Measurements from ENCODE around the gene EMB. TPM values are rescaled to one million over a fixed set of nuclear protein-coding genes. Genes with fewer than 3 reads are reported as not detected.
"Not testable (repeated sequence)": the region's sequence is repeated elsewhere in the genome, so short reads cannot be mapped to it uniquely, and the experiment has no call there.

The EMB gene
- total and polyA plus RNA-seq, 4 donors: 3.6 to 39.1 (median 6.6) TPM

- WGBS (ENCODE audit: insufficient coverage): 86% methylated on average over 7 of the region's 7 CpGs
- Histone ChIP-seq H3K4me3 (ENCODE audit: low read depth, low read length) (no peak overlapping the region), H3K36me3 (ENCODE audit: control insufficient read depth, insufficient read depth, low read length) (no peaks in the 10 kb centered on the region), H3K27ac (ENCODE audit: low read depth, low read length) (no peak overlapping the region), H3K4me1 (ENCODE audit: control insufficient read depth, insufficient read depth, low read length) (no peaks in the 10 kb centered on the region), H3K27me3 (ENCODE audit: control insufficient read depth, insufficient read depth, low read length) (no peaks in the 10 kb centered on the region), H3K9me3 (ENCODE audit: control insufficient read depth, insufficient read depth, low read length) (no peaks in the 10 kb centered on the region)
- DNase-seq (ENCODE audit: low read depth in 4 of 6, low spot score in 6 of 6): no peak
Observed at GRCh38 chr5:50447941-50448340, 6.9 kb upstream of the EMB start.

DNA sequence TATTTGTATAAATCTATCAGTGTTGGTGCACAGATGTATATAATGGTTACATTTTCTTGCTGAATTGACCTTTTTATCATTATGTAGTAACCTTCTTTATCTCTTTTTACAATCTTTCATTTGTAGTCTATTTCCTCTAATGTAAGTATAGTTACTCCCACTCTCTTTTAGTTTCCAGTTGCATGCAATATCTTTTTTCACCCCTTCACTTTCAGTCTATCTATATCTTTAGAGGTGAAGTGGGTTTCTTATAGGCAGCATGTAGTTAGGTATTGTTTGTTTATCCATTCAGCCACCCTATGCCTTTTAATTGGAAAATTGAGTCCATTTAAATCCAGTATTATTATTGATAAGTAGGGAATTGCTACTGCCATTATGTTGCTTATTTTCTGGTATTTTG lies 6.1 kb upstream of the EMB start:
- no peak overlapping the region for H3K4me3 ChIP-seq (ENCODE audit: low read depth, low read length)
- no peaks in the 10 kb centered on the region for H3K36me3 ChIP-seq (ENCODE audit: control insufficient read depth, insufficient read depth, low read length)
- no peaks in the 10 kb centered on the region for H3K27me3 ChIP-seq (ENCODE audit: control insufficient read depth, insufficient read depth, low read length)
- no peak for DNase-seq (ENCODE audit: low read depth in 4 of 6, low spot score in 6 of 6)
- H3K4me1 ChIP-seq (ENCODE audit: control insufficient read depth, insufficient read depth, low read length): no peaks in the 10 kb centered on the region
- H3K9me3 ChIP-seq (ENCODE audit: control insufficient read depth, insufficient read depth, low read length): no peaks in the 10 kb centered on the region
- H3K27ac ChIP-seq (ENCODE audit: low read depth, low read length): no peak overlapping the region

DNA sequence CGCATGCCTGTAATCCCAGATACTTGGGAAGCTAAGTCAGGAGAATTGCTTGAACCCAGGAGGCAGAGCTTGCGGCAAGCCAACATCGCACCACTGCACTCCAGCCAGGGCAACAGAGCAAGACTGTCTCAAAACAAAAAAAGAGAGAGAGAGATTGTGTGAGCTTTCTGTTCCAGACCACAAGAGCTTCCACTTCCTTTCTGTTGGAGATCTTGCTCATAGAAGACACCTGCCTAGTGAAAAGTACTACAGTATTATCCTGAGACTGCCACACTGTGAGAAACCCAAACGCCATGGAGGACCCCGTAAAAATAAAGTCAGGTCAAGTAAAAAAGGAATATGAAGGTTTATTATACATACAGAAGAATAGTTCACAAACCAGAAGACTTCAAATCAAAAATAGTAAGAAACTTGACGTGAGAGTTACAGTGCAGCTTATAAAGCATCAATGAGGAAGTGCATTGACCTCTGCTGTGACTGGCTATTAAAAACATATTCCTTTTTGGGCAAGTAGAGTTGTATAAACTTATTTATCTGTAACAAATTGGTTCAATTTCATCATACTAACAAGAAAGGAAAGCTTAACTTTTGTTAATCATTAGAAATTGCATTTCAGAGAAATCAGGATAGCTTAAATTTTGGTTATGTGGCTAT lies 4.3 kb upstream of the EMB start:
- Histone ChIP-seq H3K4me1 (ENCODE audit: control insufficient read depth, insufficient read depth, low read length) (peaks cover 8% of the 10 kb centered on the region), H3K36me3 (ENCODE audit: control insufficient read depth, insufficient read depth, low read length) (no peaks in the 10 kb centered on the region), H3K27ac (ENCODE audit: low read depth, low read length) (no peak overlapping the region), H3K27me3 (ENCODE audit: control insufficient read depth, insufficient read depth, low read length) (peaks cover 5% of the 10 kb centered on the region), H3K9me3 (ENCODE audit: control insufficient read depth, insufficient read depth, low read length) (no peaks in the 10 kb centered on the region), H3K4me3 (ENCODE audit: low read depth, low read length) (no peak overlapping the region)
- no peak for DNase-seq (ENCODE audit: low read depth in 4 of 6, low spot score in 6 of 6)
- 100% methylated on average over 1 of the region's 6 CpGs for WGBS (ENCODE audit: insufficient coverage)

DNA sequence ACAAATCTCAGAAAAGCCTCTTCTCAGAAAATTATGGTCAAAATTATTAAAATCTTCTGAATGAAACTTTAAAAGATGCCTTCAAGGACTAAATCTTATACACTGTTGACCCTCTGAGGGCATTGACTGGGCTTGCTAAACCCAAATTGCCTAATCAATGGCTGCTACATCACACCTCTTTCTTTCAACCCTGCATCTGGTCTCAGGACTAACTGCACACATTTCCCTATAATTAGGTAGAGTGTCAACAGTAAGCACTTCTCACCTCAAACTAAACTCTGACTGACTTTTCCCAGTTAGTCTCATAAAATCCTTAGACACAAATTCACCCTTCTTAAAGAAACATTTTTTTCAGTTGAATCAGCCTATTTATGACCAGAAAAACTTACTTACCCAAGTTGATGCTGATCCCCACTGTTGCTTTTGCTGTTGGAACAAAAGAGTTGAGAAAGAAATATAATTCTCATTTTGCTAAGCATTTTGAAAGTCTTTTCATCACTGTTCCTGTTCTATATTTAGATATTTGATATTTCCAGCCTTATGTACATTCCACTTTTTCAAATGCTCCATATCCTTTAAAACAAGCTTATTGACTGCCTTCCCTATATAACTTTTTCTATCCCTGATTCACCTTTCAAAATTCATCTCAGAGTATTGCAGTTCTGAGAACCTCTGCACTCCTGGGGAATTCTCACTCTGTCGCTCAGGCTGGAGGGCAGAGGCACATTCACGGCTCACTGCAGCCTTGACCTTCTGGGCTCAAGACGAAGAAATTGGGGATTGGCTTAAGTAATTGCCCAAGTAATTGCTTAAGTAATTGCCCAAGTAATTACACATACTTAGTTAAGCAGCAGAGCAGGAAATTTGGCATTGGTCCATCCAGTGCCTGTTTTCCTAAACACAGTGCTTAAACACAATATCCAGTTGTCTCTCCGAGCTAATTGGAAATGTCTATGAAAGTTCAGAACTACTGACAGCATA lies 1.8 kb upstream of the EMB start:
- not testable (repeated sequence) for H3K36me3 ChIP-seq (ENCODE audit: control insufficient read depth, insufficient read depth, low read length); H3K4me3 ChIP-seq (ENCODE audit: low read depth, low read length); H3K4me1 ChIP-seq (ENCODE audit: control insufficient read depth, insufficient read depth, low read length); H3K27me3 ChIP-seq (ENCODE audit: control insufficient read depth, insufficient read depth, low read length); H3K27ac ChIP-seq (ENCODE audit: low read depth, low read length); H3K9me3 ChIP-seq (ENCODE audit: control insufficient read depth, insufficient read depth, low read length)
- peak in 1 of 6 donors; percentile 36 for DNase-seq (ENCODE audit: low read depth in 4 of 6, low spot score in 6 of 6)
- no CpG with 5 or more reads among the region's 4 CpGs for WGBS (ENCODE audit: insufficient coverage)

DNA sequence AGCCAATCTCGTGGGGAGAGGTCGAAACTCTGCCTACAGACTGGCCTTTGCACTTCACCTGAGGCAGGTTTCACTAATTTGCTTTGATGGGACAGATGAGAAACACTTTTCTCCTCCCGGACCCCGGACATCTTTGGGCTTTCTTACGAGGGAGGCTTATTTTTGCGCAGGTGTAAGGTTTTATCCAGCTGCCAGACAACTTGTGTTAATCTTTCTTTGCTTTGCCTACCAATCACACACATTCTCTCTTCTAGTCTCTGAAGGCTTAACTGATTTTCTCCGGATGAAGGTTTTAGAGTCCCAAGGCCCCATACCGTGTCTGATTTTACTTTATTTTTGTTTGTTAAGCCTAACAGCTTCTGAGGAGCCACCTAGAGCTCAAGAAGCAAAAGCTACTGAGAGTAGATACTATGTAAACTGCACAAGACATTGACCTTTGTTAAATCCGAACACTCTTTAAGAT lies 436 bp upstream of the EMB start:
- Histone ChIP-seq H3K9me3 (ENCODE audit: control insufficient read depth, insufficient read depth, low read length) (no peaks in the 10 kb centered on the region), H3K27ac (ENCODE audit: low read depth, low read length) (no peak overlapping the region), H3K36me3 (ENCODE audit: control insufficient read depth, insufficient read depth, low read length) (no peaks in the 10 kb centered on the region), H3K4me1 (ENCODE audit: control insufficient read depth, insufficient read depth, low read length) (peaks cover 9% of the 10 kb centered on the region), H3K27me3 (ENCODE audit: control insufficient read depth, insufficient read depth, low read length) (peaks cover 5% of the 10 kb centered on the region), H3K4me3 (ENCODE audit: low read depth, low read length) (peak overlapping the region; percentile 12)
- DNase-seq (ENCODE audit: low read depth in 4 of 6, low spot score in 6 of 6): peak in 4 of 6 donors; percentile 1 to 62 (median 8)
- 10% methylated on average over 6 of the region's 9 CpGs for whole genome bisulfite sequencing (ENCODE audit: insufficient coverage)

DNA sequence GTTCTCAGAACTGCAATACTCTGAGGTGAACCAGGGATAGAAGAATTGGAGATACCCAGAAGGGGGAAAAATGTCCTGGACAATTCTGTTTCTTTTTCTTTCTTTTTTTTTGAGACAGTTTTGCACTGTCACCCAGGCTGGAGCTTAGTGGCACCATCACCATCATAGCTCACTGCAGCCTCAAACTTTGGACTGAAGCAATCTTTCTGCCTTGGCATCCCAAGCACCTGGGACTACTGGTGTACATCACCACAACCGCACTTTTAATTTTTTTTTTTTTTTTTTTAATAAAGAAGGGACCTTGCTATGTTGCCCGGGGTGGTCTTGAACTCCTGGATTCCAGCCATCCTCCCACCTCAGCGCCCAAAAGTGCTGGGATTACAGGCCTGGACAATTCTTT lies 1.9 kb downstream of the EMB start:
- Histone ChIP-seq H3K9me3 (ENCODE audit: control insufficient read depth, insufficient read depth, low read length) (no peaks in the 10 kb centered on the region), H3K27ac (ENCODE audit: low read depth, low read length) (no peak overlapping the region), H3K27me3 (ENCODE audit: control insufficient read depth, insufficient read depth, low read length) (peaks cover 5% of the 10 kb centered on the region), H3K4me1 (ENCODE audit: control insufficient read depth, insufficient read depth, low read length) (peaks cover 9% of the 10 kb centered on the region), H3K36me3 (ENCODE audit: control insufficient read depth, insufficient read depth, low read length) (no peaks in the 10 kb centered on the region), H3K4me3 (ENCODE audit: low read depth, low read length) (no peak overlapping the region)
- DNase-seq (ENCODE audit: low read depth in 4 of 6, low spot score in 6 of 6): no peak
- WGBS (ENCODE audit: insufficient coverage): no CpG with 5 or more reads among the region's 3 CpGs

DNA sequence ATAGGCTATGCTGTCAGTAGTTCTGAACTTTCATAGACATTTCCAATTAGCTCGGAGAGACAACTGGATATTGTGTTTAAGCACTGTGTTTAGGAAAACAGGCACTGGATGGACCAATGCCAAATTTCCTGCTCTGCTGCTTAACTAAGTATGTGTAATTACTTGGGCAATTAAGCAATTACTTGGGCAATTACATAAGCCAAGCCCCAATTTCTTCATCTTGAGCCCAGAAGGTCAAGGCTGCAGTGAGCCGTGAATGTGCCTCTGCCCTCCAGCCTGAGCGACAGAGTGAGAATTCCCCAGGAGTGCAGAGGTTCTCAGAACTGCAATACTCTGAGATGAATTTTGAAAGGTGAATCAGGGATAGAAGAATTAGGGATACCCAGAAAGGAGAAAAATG lies 3.0 kb downstream of the EMB start:
- not testable (repeated sequence) for H3K4me3 ChIP-seq (ENCODE audit: low read depth, low read length); H3K4me1 ChIP-seq (ENCODE audit: control insufficient read depth, insufficient read depth, low read length); H3K9me3 ChIP-seq (ENCODE audit: control insufficient read depth, insufficient read depth, low read length); H3K36me3 ChIP-seq (ENCODE audit: control insufficient read depth, insufficient read depth, low read length); H3K27me3 ChIP-seq (ENCODE audit: control insufficient read depth, insufficient read depth, low read length); H3K27ac ChIP-seq (ENCODE audit: low read depth, low read length)
- DNase-seq (ENCODE audit: low read depth in 4 of 6, low spot score in 6 of 6): peak in 2 of 6 donors; percentile 5 to 19
- no CpG with 5 or more reads among the region's 3 CpGs for WGBS (ENCODE audit: insufficient coverage)

GRCh38 chr5:50435168-50435567 lies 5.9 kb downstream of the EMB start:
- DNase-seq (ENCODE audit: low read depth in 4 of 6, low spot score in 6 of 6): no peak
- Histone ChIP-seq H3K4me1 (ENCODE audit: control insufficient read depth, insufficient read depth, low read length) (no peaks in the 10 kb centered on the region), H3K36me3 (ENCODE audit: control insufficient read depth, insufficient read depth, low read length) (no peaks in the 10 kb centered on the region), H3K9me3 (ENCODE audit: control insufficient read depth, insufficient read depth, low read length) (no peaks in the 10 kb centered on the region), H3K4me3 (ENCODE audit: low read depth, low read length) (no peak overlapping the region), H3K27ac (ENCODE audit: low read depth, low read length) (no peak overlapping the region), H3K27me3 (ENCODE audit: control insufficient read depth, insufficient read depth, low read length) (no peaks in the 10 kb centered on the region)
- 96% methylated on average over 3 of the region's 3 CpGs for WGBS (ENCODE audit: insufficient coverage)

GRCh38 chr5:50431133-50431904 lies 9.8 kb downstream of the EMB start:
- H3K27ac ChIP-seq (ENCODE audit: low read depth, low read length); H3K4me1 ChIP-seq (ENCODE audit: control insufficient read depth, insufficient read depth, low read length); H3K4me3 ChIP-seq (ENCODE audit: low read depth, low read length); H3K27me3 ChIP-seq (ENCODE audit: control insufficient read depth, insufficient read depth, low read length); H3K9me3 ChIP-seq (ENCODE audit: control insufficient read depth, insufficient read depth, low read length); H3K36me3 ChIP-seq (ENCODE audit: control insufficient read depth, insufficient read depth, low read length); DNase-seq (ENCODE audit: low read depth in 4 of 6, low spot score in 6 of 6): not testable (repeated sequence)
- WGBS (ENCODE audit: insufficient coverage): 50% methylated on average over 1 of the region's 3 CpGs

Data from spinal cord (tissue), 10 donors.